ENCODE data around the gene HIRIP3.

DNA sequence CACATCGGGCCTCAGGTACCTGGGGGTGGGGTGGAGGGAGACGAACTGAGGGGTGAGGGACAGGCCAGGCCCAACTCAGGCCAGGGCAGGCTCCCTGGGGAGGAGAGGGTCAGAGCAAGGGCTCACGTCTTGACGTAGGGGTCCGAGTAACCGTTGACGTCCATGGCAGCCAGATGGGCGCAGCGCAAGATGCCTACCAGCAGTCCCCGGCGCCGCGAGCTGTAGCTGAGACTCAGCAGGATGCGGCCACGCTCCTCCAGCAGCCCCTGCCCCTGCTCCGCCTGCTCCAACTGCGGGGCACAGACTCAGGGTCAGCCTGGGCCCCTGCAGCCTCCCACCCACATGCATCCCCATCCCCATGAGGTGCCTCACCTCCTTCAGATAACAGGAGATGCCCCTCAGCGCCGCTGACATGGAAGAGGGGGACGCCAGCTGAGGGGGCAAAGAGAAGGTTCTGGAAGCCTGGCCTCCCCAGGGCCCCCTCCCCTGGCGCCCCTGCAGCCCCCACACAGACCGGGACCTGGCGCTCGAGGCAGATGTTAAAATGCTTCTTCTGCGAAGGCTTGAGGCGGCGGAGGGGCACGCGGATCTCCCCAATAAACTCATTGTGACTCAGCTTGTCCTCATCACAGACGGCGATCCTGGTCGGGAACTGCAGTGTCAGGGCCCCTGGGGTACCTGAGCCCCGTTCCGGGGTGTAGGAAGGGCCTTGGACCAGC is 11.4 kb upstream of the HIRIP3 start:
- TF ChIP-seq, protein P1, sequence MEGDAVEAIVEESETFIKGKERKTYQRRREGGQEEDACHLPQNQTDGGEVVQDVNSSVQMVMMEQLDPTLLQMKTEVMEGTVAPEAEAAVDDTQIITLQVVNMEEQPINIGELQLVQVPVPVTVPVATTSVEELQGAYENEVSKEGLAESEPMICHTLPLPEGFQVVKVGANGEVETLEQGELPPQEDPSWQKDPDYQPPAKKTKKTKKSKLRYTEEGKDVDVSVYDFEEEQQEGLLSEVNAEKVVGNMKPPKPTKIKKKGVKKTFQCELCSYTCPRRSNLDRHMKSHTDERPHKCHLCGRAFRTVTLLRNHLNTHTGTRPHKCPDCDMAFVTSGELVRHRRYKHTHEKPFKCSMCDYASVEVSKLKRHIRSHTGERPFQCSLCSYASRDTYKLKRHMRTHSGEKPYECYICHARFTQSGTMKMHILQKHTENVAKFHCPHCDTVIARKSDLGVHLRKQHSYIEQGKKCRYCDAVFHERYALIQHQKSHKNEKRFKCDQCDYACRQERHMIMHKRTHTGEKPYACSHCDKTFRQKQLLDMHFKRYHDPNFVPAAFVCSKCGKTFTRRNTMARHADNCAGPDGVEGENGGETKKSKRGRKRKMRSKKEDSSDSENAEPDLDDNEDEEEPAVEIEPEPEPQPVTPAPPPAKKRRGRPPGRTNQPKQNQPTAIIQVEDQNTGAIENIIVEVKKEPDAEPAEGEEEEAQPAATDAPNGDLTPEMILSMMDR (optimal IDR thresholded peaks at IDR 0.05 in 1 of 3, IDR thresholded peaks at IDR 0.05 in 1 of 3, conservative IDR thresholded peaks at IDR 0.05 in 1 of 3; ENCODE audit: extremely low read depth in 1 of 3, insufficient read depth in 2 of 3, low read length in 3 of 3), result no peak
- TF ChIP-seq EZH2 (IDR thresholded peaks at IDR 0.05; ENCODE audit: low read length), result no peak
